ENCODE measurements around the gene PHF13.
"Not testable (repeated sequence)": the region's sequence is repeated elsewhere in the genome, so short reads cannot be mapped to it uniquely, and the experiment has no call there.

Gene PHF13

GRCh38 chr1:6627031-6627430 is 13.5 kb downstream of the PHF13 start:
- no peak for DNase-seq (ENCODE audit: low read depth in 2 of 2, low spot score in 1 of 2)

GRCh38 chr1:6627841-6628545 is 14.5 kb downstream of the PHF13 start:
- no peak for DNase-seq (ENCODE audit: low read depth in 2 of 2, low spot score in 1 of 2)

- no peak for DNase-seq (ENCODE audit: low read depth in 2 of 2, low spot score in 1 of 2)
Measured at GRCh38 chr1:6628971-6629479, 15.5 kb downstream of the PHF13 start.

- no peak for DNase-seq (ENCODE audit: low read depth in 2 of 2, low spot score in 1 of 2)
Measured at GRCh38 chr1:6630027-6630426, 16.5 kb downstream of the PHF13 start.

- no peak for DNase-seq (ENCODE audit: low read depth in 2 of 2, low spot score in 1 of 2)
Measured at GRCh38 chr1:6631058-6631457, 17.5 kb downstream of the PHF13 start.

GRCh38 chr1:6632588-6633514 is 19.3 kb downstream of the PHF13 start:
- no peak for DNase-seq (ENCODE audit: low read depth in 2 of 2, low spot score in 1 of 2)

- peak in 1 of 2 donors; percentile 22 for DNase-seq (ENCODE audit: low read depth in 2 of 2, low spot score in 1 of 2)
Measured at GRCh38 chr1:6634371-6635052, 21.0 kb downstream of the PHF13 start.

- DNase-seq (ENCODE audit: low read depth in 2 of 2, low spot score in 1 of 2): no peak
Measured at GRCh38 chr1:6635161-6635909, 21.8 kb downstream of the PHF13 start.

- DNase-seq (ENCODE audit: low read depth in 2 of 2, low spot score in 1 of 2): no peak
Measured at GRCh38 chr1:6635910-6636760, 22.6 kb downstream of the PHF13 start.

- DNase-seq (ENCODE audit: low read depth in 2 of 2, low spot score in 1 of 2): not testable (repeated sequence)
Measured at GRCh38 chr1:6636778-6637177, 23.2 kb downstream of the PHF13 start.

- no peak for DNase-seq (ENCODE audit: low read depth in 2 of 2, low spot score in 1 of 2)
Measured at GRCh38 chr1:6637770-6638169, 24.2 kb downstream of the PHF13 start.

- DNase-seq (ENCODE audit: low read depth in 2 of 2, low spot score in 1 of 2): no peak
Measured at GRCh38 chr1:6638226-6638625, 24.7 kb downstream of the PHF13 start.

GRCh38 chr1:6640867-6641266 is 27.3 kb downstream of the PHF13 start:
- DNase-seq (ENCODE audit: low read depth in 2 of 2, low spot score in 1 of 2): not testable (repeated sequence)

- no peak for DNase-seq (ENCODE audit: low read depth in 2 of 2, low spot score in 1 of 2)
Measured at GRCh38 chr1:6645018-6645417, 31.5 kb downstream of the PHF13 start.

- DNase-seq (ENCODE audit: low read depth in 2 of 2, low spot score in 1 of 2): no peak
Measured at GRCh38 chr1:6646499-6647148, 33.1 kb downstream of the PHF13 start.

GRCh38 chr1:6648556-6648955 is 35.0 kb downstream of the PHF13 start:
- no peak for DNase-seq (ENCODE audit: low read depth in 2 of 2, low spot score in 1 of 2)

GRCh38 chr1:6651909-6652308 is 38.4 kb downstream of the PHF13 start:
- no peak for DNase-seq (ENCODE audit: low read depth in 2 of 2, low spot score in 1 of 2)

GRCh38 chr1:6652986-6653385 is 39.5 kb downstream of the PHF13 start:
- no peak for DNase-seq (ENCODE audit: low read depth in 2 of 2, low spot score in 1 of 2)

Measured in stimulated activated CD8-positive, alpha-beta memory T cell treated with anti-CD3 and anti-CD28 coated beads, Interleukin-4, amount 100 ng/mL, for 1 hour (primary cell).